KMS-11 (cell line): ENCODE measurements around the gene DLG2.

ENCODE experiments used
- H2AFZ ChIP-seq: fragments of 200-600 bp; sonication (generic); 2 replicates; pipeline ENCODE4 v1.6.1; 2016; ENCODE audit warnings: antibody characterized with exemption, mixed run types, low read depth
- H3K27ac ChIP-seq: fragments of 200-600 bp; sonication (generic); 2 replicates; pipeline ENCODE4 v1.6.1; 2016; ENCODE audit warnings: mild to moderate bottlenecking, mixed run types
- H3K27me3 ChIP-seq: fragments of 200-600 bp; sonication (generic); 2 replicates; pipeline ENCODE4 v1.6.1; 2017; ENCODE audit warnings: mild to moderate bottlenecking, low read depth, mixed run types, moderate library complexity; ENCODE audit not compliant: insufficient read depth
- H3K36me3 ChIP-seq: fragments of 200-600 bp; sonication (generic); 2 replicates; pipeline ENCODE4 v1.6.1; 2017; ENCODE audit warnings: mild to moderate bottlenecking, mixed run types; ENCODE audit not compliant: insufficient read depth
- H3K4me1 ChIP-seq: fragments of 200-600 bp; sonication (generic); 2 replicates; pipeline ENCODE4 v1.6.1; 2016; ENCODE audit warnings: mild to moderate bottlenecking, low read depth, mixed run types; ENCODE audit not compliant: poor library complexity, severe bottlenecking
- H3K4me2 ChIP-seq: fragments of 200-600 bp; sonication (generic); 2 replicates; pipeline ENCODE4 v1.7.0; 2016; ENCODE audit warnings: mild to moderate bottlenecking, mixed run types
- H3K4me3 ChIP-seq: fragments of 200-600 bp; sonication (generic); IDR thresholded peaks from 2 replicates; pipeline ENCODE4 v1.6.1; 2017; ENCODE audit warnings: low read depth, low read length, mixed read lengths; ENCODE audit not compliant: insufficient read depth
- H3K79me2 ChIP-seq: fragments of 200-600 bp; sonication (generic); 2 replicates; pipeline ENCODE4 v1.6.1; 2016; ENCODE audit warnings: low read depth, mixed run types; ENCODE audit not compliant: insufficient read depth
- H3K9ac ChIP-seq: fragments of 200-600 bp; sonication (generic); 2 replicates; pipeline ENCODE4 v1.6.1; 2016; ENCODE audit warnings: mild to moderate bottlenecking, mixed run types
- H4K20me1 ChIP-seq: fragments of 200-600 bp; sonication (generic); 2 replicates; pipeline ENCODE4 v1.6.1; 2016; ENCODE audit warnings: mild to moderate bottlenecking, mixed run types; ENCODE audit not compliant: insufficient read depth
- TF ChIP-seq, protein P1 (sequence below): fragments of 200-600 bp; sonication (generic); conservative IDR thresholded peaks from 2 replicates; pipeline ENCODE4 v1.6.1; 2017; ENCODE audit warnings: low read depth, mild to moderate bottlenecking, antibody characterized with exemption, low read length, moderate library complexity, mixed read lengths

Gene DLG2

DNA sequence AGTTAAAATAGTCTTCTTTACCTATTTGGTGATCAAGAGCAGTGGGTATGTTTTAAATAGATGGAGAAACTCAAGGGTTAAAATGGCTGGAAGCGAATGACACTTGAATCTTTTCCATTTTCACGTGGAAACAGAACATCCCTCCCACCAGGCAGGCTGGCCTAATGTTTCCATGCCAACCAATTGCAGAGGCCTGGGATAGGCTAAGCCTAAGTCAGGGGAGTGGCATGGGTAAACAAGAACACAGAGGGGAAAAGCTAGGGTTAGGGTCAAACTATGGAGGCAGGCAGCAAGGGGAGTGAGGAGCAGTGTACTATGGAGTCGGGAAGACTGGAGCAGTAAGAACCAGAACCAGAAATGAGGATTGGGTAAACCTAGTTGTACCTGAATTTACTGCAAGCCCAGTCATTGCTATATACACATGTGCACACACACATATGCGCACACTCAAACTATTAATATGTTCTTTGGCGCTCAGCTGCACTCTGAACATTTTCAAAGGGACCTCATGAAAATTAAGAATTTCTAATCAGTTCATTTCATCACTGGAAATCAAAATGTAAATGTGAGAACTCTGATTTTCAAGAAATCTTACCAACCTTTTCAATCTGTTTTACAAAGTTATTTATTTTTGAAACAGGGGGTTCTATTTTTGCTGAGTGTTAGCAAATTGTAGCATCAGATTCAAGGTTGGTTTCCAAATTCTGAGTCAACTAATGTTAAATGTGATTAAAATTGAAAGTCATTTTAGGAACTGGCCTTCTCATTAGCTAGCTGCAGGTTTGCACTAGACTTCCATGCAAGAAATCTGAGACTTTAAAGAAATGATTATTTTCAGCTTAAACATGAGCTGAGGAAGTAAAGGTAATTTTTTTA, 2014.0 kb downstream of the DLG2 start:
- Histone ChIP-seq H4K20me1 (no peaks in the 10 kb centered on the region), H3K79me2 (no peaks in the 10 kb centered on the region), H3K27ac (no peak overlapping the region), H2AFZ (no peak overlapping the region), H3K4me1 (no peaks in the 10 kb centered on the region), H3K9ac (no peak overlapping the region), H3K27me3 (no peaks in the 10 kb centered on the region), H3K4me2 (no peak overlapping the region), H3K36me3 (no peaks in the 10 kb centered on the region), H3K4me3 (no peak overlapping the region)
- TF ChIP-seq, protein P1, sequence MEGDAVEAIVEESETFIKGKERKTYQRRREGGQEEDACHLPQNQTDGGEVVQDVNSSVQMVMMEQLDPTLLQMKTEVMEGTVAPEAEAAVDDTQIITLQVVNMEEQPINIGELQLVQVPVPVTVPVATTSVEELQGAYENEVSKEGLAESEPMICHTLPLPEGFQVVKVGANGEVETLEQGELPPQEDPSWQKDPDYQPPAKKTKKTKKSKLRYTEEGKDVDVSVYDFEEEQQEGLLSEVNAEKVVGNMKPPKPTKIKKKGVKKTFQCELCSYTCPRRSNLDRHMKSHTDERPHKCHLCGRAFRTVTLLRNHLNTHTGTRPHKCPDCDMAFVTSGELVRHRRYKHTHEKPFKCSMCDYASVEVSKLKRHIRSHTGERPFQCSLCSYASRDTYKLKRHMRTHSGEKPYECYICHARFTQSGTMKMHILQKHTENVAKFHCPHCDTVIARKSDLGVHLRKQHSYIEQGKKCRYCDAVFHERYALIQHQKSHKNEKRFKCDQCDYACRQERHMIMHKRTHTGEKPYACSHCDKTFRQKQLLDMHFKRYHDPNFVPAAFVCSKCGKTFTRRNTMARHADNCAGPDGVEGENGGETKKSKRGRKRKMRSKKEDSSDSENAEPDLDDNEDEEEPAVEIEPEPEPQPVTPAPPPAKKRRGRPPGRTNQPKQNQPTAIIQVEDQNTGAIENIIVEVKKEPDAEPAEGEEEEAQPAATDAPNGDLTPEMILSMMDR, result no peak

DNA sequence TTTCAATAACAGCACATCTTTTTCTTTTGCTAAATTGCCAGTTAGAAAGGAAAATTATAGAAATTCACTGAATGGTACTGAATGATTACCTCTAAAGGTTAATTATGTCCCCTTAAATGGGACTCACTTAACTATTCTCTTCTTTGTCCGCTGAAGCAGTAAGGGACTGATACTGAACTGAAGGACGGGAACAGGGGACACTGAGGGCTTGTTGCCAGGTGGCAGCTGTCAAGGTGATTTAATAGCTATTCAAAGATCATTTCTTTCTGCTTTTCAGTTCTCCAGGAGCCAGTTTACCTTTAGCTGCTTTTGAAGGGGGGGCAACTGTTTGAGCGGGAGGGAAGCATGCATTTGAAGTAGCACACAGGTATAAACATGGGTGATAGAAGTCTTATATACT, 2015.5 kb downstream of the DLG2 start:
- Histone ChIP-seq H3K4me2 (no peak overlapping the region), H3K27ac (no peak overlapping the region), H3K9ac (no peak overlapping the region), H3K4me3 (no peak overlapping the region), H3K79me2 (no peaks in the 10 kb centered on the region), H3K36me3 (no peaks in the 10 kb centered on the region), H3K4me1 (no peaks in the 10 kb centered on the region), H3K27me3 (no peaks in the 10 kb centered on the region), H4K20me1 (no peaks in the 10 kb centered on the region), H2AFZ (no peak overlapping the region)
- TF ChIP-seq, protein P1, result no peak

DNA sequence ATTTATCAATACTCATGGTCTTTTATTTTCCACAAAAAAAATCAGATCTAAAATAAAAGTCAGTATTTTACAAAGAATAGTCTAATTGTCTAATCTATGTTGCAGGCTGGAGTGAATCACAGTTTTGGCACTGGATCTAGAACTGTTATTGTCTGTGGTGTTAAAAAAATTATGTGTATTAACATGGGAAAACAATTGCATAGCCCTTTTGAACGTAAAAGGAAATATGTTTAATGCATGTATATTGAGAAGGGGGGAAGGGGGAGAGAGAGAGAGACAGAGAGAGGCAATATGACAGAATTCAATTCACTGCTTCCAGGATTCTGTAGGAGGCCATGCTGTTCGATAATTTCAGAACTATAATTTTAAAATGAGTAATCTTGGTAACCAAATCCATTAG, 2016.1 kb downstream of the DLG2 start:
- no peak overlapping the region for H3K9ac ChIP-seq
- no peaks in the 10 kb centered on the region for H3K27me3 ChIP-seq
- H4K20me1 ChIP-seq, result no peaks in the 10 kb centered on the region
- no peaks in the 10 kb centered on the region for H3K36me3 ChIP-seq
- TF ChIP-seq, protein P1, result no peak
- H3K79me2 ChIP-seq, result no peaks in the 10 kb centered on the region
- H3K27ac ChIP-seq, result no peak overlapping the region
- no peak overlapping the region for H2AFZ ChIP-seq
- no peak overlapping the region for H3K4me2 ChIP-seq
- no peaks in the 10 kb centered on the region for H3K4me1 ChIP-seq
- H3K4me3 ChIP-seq, result no peak overlapping the region

DNA sequence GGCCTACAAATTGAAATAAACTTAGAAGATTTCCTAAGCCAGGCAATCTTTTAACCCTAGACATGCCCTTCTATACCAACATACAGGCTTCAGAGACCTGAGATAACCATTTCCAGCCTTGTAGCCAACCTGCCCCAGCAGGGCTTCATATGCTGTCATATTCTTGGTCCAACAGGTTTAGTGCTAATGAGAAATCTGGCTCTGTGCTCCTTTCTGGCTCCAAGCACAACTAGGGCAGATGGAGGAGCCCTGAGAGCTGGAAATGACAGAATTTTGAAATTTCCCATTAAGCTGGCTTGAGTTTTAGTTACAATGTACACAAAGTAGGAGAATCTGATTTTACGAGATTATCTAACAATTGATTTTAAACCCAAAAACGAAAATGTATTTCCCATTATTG, 2018.0 kb downstream of the DLG2 start:
- Histone ChIP-seq H2AFZ (no peak overlapping the region), H3K36me3 (no peaks in the 10 kb centered on the region), H3K4me1 (no peaks in the 10 kb centered on the region), H3K4me2 (no peak overlapping the region), H4K20me1 (no peaks in the 10 kb centered on the region), H3K27me3 (no peaks in the 10 kb centered on the region), H3K9ac (no peak overlapping the region), H3K4me3 (no peak overlapping the region), H3K27ac (no peak overlapping the region), H3K79me2 (no peaks in the 10 kb centered on the region)
- TF ChIP-seq, protein P1, result no peak
